Aorta (tissue), 5 donors: ENCODE results near the gene UQCRQ. TPM values are rescaled to one million over a fixed set of nuclear protein-coding genes. Genes with fewer than 3 reads are reported as not detected.

Source experiments
- ATAC-seq: fragments of 200-7000 bp; cut with Tn5 transposase; one replicate; pipeline ENCODE4 v1.9.1; 2022; ENCODE audit warnings: moderate library complexity; ENCODE audit not compliant: low FRiP score
- DNase-seq, 2 donors: peaks; one replicate each; pipeline ENCODE4 v3.0.0-alpha.2; 2020
- H3K27ac ChIP-seq, 2 donors: one replicate each; pipeline ENCODE4 v1.5.1; 2013; ENCODE audit warnings: low read length in 2 of 2, mild to moderate bottlenecking in 2 of 2, moderate library complexity in 2 of 2, control low read depth in 1 of 2, inconsistent platforms in 1 of 2, low read depth in 1 of 2
- H3K27me3 ChIP-seq, 2 donors: one replicate each; pipeline ENCODE4 v1.6.1; 2013; ENCODE audit warnings: control low read depth in 1 of 2, low read length in 1 of 2, mild to moderate bottlenecking in 1 of 2, moderate library complexity in 1 of 2; ENCODE audit not compliant: insufficient read depth in 2 of 2, control insufficient read depth in 1 of 2
- H3K36me3 ChIP-seq, 2 donors: one replicate each; pipeline ENCODE4 v1.6.1; 2013; ENCODE audit warnings: control low read depth in 1 of 2, low read length in 1 of 2, mild to moderate bottlenecking in 1 of 2; ENCODE audit not compliant: insufficient read depth in 2 of 2, control insufficient read depth in 1 of 2
- H3K4me1 ChIP-seq, 2 donors: one replicate each; pipeline ENCODE4 v1.6.1; 2013; ENCODE audit warnings: low read length in 2 of 2, control low read depth in 1 of 2, mild to moderate bottlenecking in 1 of 2, moderate library complexity in 1 of 2; ENCODE audit not compliant: insufficient read depth in 2 of 2, control insufficient read depth in 1 of 2
- H3K4me3 ChIP-seq, 2 donors: one replicate each; pipeline ENCODE4 v1.5.1; 2013; ENCODE audit warnings: low read length in 2 of 2, control low read depth in 1 of 2, mild to moderate bottlenecking in 1 of 2
- H3K9me3 ChIP-seq: one replicate; pipeline ENCODE4 v1.6.1; 2013; ENCODE audit warnings: mild to moderate bottlenecking, low read length; ENCODE audit not compliant: control insufficient read depth
- WGBS, 2 donors: extraction: QIAGEN DNeasy Blood & Tissue Kit; methylation state at CpG; one replicate each; pipeline ENCODE4 v1.1.7; 2013; 5-methylcytosine and 5-hydroxymethylcytosine counted together
- intact Hi-C, 2 donors: fragments of 100-400 bp; cut with DNase I; formaldehyde crosslinking; loops; one replicate each; pipeline versions ENCODE4 v1.14.2 to v1.15.0; 2022
- polyA plus RNA-seq, 2 donors: library from polyadenylated mRNA; stranded (reverse); fragments of 200-250 nt; gene quantifications; one replicate each; pipeline ENCODE4 v1.2.3, GENCODE V29; 2013
- total RNA-seq, 2 donors: library from RNA; stranded (reverse); fragmentation: NEBNext Ultra II Directional; extraction: Animal tissue kit (Norgen Biotek cat#: 25700); gene quantifications; one replicate each; pipeline ENCODE4 v1.2.1, GENCODE V29; 2021
- donor health status: healthy with polysubstance abuse.
- donor health status: Bipolar disorder and iron deficiency.
- donor health status: DM: no; HTN: no; CAD: no.
- donor health status: DM: no; HTN: no; CAD: no.
- donor health status: DM: yes; HTN: yes; CAD: no.

UQCRQ gene
- total and polyA plus RNA-seq, 4 donors, result 212 to 397 (median 249) TPM

DNA sequence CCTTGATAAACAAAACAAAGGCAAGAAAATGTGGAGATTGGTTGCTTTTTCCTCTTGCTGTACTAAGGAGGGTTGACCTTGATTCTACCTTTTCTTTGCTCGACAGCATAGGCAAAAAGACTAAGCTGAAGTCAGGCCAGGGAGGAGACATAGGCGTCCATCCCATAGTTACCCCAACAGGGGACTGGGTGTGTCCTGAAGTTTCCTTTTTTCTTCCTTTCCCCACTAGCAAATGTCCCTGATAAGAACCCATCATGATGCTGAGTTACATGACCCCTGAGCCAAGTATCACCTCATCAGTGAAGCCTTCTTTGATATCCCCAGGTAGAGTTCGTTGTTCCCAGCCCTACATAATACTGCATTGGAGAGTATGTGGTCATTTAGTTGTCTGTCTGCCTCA is 26.1 kb upstream of the UQCRQ start:
- no peaks in the 10 kb centered on the region for H3K4me1 ChIP-seq
- DNase-seq, result no peak
- intact Hi-C loops, result no loop called here
- WGBS, 2 donors, result 87 to 92% methylated on average over 3 of the region's 3 CpGs
- H3K27ac ChIP-seq, result no peak overlapping the region
- H3K4me3 ChIP-seq, result no peak overlapping the region
- no peak for ATAC-seq
- H3K36me3 ChIP-seq, result no peaks in the 10 kb centered on the region
- no peaks in the 10 kb centered on the region for H3K27me3 ChIP-seq
- H3K9me3 ChIP-seq, result no peaks in the 10 kb centered on the region

DNA sequence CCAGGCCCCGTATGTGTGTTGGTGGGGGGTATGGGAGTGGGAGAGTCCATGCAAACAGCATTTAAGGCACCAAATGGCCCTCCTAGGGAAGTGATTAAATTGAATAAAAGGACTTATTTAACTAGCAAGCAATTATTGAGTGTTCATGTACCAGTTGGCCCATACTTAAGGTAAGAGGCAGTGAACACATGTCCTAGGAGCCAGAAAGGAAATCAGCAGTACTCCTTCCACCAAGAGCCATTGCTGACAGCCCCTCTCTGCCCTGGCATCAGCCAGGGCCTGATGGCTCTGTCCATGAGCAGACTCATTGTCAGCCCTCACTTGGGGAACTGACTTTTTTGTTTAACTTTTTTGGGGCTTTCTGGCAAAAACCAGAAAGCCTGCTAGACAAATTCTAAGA is 25.5 kb upstream of the UQCRQ start:
- Histone ChIP-seq H3K36me3 (no peaks in the 10 kb centered on the region), H3K27ac (no peak overlapping the region), H3K9me3 (no peaks in the 10 kb centered on the region), H3K4me3 (no peak overlapping the region), H3K27me3 (no peaks in the 10 kb centered on the region), H3K4me1 (no peaks in the 10 kb centered on the region)
- ATAC-seq, result no peak
- DNase-seq, result no peak
- 75 to 77% methylated on average over 1 of the region's 1 CpG for WGBS, 2 donors
- intact Hi-C loops, result no loop called here

DNA sequence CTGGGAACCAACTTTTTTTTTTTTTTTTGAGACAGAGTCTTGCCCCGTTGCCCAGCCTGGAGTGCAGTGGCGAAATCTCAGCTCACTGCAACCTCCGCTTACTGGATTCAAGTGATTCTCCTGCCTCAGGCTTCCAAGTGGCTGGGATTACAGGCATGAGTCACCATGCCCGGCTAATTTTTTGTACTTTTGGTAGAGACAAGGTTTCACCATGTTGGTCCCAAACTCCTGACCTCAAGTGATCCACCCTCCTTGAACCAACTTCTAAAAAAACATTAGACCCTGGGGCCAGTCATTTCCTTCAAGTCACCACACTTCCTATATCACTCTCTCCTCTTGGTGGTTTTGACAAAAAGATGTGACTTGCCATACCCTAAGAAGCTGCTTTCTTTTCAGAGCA is 25.1 kb upstream of the UQCRQ start:
- Histone ChIP-seq H3K4me3 (no peak overlapping the region), H3K27me3 (no peaks in the 10 kb centered on the region), H3K36me3 (no peaks in the 10 kb centered on the region), H3K9me3 (no peaks in the 10 kb centered on the region), H3K4me1 (no peaks in the 10 kb centered on the region), H3K27ac (no peak overlapping the region)
- intact Hi-C loops, result no loop called here
- ATAC-seq, result no peak
- WGBS, 2 donors, result 89 to 93% methylated on average over 4 of the region's 4 CpGs
- no peak for DNase-seq

DNA sequence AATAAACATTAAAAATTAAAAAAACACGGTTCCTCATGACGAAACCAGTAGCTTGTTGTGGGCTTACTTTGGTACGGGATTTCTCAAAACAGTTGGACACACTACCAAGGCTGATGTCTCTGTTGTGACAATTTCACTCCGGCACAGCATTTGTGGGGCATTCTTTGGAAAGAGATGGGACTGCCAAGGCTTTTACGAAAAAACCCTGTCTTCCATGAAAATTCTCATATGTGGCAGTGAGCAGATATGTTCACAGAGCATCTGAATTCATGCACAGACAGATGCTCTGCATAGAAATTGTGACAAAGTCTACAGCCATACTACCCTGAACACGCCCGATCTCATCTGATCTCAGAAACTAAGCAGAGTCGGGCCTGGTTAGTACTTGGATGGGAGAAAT is 18.2 kb upstream of the UQCRQ start:
- no peak for DNase-seq
- H3K27ac ChIP-seq, result no peak overlapping the region
- intact Hi-C loops, result no loop called here
- no peaks in the 10 kb centered on the region for H3K4me1 ChIP-seq
- H3K27me3 ChIP-seq, result no peaks in the 10 kb centered on the region
- no peaks in the 10 kb centered on the region for H3K36me3 ChIP-seq
- no peak overlapping the region for H3K4me3 ChIP-seq
- H3K9me3 ChIP-seq, result no peaks in the 10 kb centered on the region
- ATAC-seq, result no peak
- WGBS, 2 donors, result 94 to 95% methylated on average over 8 of the region's 8 CpGs

DNA sequence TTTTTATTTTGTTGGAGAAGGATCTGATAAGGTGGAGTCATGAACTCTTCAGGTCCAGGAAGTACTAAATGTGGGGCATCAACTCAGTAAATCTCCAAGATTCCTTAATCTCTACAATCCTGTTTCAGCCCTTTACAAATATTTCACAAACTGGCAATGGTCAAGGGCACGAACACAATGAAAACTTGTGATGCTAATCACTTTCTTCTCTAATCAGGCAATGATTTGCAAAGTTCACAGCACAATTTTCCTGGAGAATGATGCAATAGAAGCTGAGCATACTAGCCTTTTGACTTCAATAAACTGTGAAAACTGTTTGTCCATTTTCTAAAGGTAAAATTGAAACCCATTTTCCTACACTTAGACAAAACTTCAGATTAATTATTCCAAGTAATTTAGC is 17.1 kb upstream of the UQCRQ start:
- Histone ChIP-seq H3K4me3 (no peak overlapping the region), H3K4me1 (no peaks in the 10 kb centered on the region), H3K36me3 (no peaks in the 10 kb centered on the region), H3K27me3 (no peaks in the 10 kb centered on the region), H3K9me3 (no peaks in the 10 kb centered on the region), H3K27ac (no peak overlapping the region)
- 74 to 85% methylated on average over 1 of the region's 1 CpG for WGBS, 2 donors
- DNase-seq (no peak), ATAC-seq (no peak)
- intact Hi-C loops, result no loop called here

DNA sequence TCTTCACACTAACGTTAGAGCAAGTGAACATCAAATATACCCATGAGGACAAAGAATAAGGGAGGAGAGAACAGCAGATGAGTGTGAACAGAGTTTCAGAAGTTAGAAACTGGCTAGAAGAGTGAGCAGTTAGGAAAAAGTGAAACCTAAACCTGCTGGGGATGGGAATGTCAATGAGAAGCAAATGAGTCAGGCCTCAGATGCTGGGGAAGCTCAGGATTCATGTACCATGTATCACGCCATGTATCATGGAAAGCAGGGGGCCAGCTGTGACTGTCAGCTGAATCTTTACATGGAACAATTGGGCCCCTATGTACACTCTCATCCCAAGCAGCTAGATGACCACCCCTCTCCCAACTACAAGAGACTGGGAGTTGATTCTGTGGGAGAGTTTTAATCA is 16.4 kb upstream of the UQCRQ start:
- intact Hi-C loops, result no loop called here
- 77 to 79% methylated on average over 2 of the region's 2 CpGs for WGBS, 2 donors
- no peaks in the 10 kb centered on the region for H3K27me3 ChIP-seq

DNA sequence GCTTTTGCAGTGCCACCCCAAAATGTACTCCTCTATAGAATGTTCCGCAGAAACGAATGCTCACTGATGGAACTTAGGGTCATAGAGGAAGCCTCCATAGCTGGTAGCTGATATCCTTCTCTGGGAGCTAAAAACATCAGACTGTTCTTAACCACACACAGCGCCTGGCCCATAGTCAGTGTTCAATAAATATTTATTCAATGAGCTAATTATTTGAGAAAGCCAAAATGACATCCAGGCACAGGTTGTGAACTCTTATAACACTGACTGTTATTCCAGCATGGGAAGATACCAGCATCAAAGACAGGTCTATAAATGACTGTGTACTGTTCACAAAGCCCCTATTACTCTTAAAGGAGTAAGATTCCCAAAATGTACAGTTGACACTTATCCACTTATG is 13.1 kb upstream of the UQCRQ start:
- H3K36me3 ChIP-seq, result no peaks in the 10 kb centered on the region
- H3K27ac ChIP-seq, result no peak overlapping the region
- no peaks in the 10 kb centered on the region for H3K4me1 ChIP-seq
- H3K4me3 ChIP-seq, result no peak overlapping the region
- intact Hi-C loops, result no loop called here
- ATAC-seq (no peak), DNase-seq (no peak)
- no peaks in the 10 kb centered on the region for H3K9me3 ChIP-seq
- 88% methylated on average over 3 of the region's 3 CpGs for WGBS, 2 donors
- no peaks in the 10 kb centered on the region for H3K27me3 ChIP-seq

More for the DNA sequence above, 16.4 kb upstream of the UQCRQ start:
- Histone ChIP-seq H3K27ac (no peak overlapping the region), H3K4me1 (no peaks in the 10 kb centered on the region), H3K4me3 (no peak overlapping the region), H3K36me3 (no peaks in the 10 kb centered on the region), H3K9me3 (no peaks in the 10 kb centered on the region)
- DNase-seq, result no peak
- no peak for ATAC-seq

DNA sequence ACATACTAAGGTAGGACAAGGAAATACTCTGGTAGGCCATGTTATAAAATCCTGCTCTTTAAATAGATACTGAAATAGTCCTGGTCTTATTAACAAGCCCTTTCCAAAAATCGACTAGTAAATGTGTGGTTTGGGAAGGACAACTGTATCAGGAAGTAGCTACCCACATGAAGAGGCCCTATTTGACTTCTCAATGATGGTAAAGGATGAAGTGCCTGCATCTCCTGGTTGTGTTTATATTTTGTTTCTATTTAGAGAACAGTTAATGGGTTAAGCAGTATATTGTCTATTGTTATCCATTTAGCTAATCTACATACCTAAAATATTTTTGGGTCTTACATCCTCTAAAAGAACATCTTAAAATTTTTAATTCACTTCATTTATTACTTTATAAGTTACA is 12.7 kb upstream of the UQCRQ start:
- no peak for ATAC-seq
- no peak overlapping the region for H3K4me3 ChIP-seq
- H3K27ac ChIP-seq, result no peak overlapping the region
- H3K36me3 ChIP-seq, result no peaks in the 10 kb centered on the region
- DNase-seq, result no peak
- intact Hi-C loops, result no loop called here
- H3K27me3 ChIP-seq, result no peaks in the 10 kb centered on the region
- H3K4me1 ChIP-seq, result no peaks in the 10 kb centered on the region
- WGBS, 2 donors, result 60 to 69% methylated on average over 1 of the region's 1 CpG
- H3K9me3 ChIP-seq, result no peaks in the 10 kb centered on the region

DNA sequence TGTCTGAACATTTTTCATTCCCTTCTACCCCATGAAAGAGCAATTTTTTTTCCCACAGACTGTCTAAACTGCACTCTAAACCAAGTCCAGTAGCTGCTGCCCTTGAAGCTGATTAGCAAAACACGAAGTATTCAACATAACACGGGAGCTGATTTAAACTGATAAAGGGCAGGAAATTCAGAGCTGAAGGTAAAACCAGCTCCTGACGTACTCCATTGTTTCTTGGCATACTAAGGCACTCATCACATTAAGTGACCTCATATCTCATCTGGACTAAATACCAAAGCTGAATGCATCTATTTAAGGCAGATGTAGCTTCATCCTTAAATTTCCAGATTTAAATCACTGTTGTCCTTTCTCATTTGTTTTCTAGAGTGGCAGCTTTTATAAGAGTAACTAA is 12.1 kb upstream of the UQCRQ start:
- Histone ChIP-seq H3K4me3 (no peak overlapping the region), H3K4me1 (no peaks in the 10 kb centered on the region), H3K27ac (no peak overlapping the region), H3K36me3 (no peaks in the 10 kb centered on the region), H3K27me3 (no peaks in the 10 kb centered on the region), H3K9me3 (no peaks in the 10 kb centered on the region)
- DNase-seq (no peak), ATAC-seq (no peak)
- WGBS, 2 donors, result 35 to 38% methylated on average over 3 of the region's 3 CpGs
- intact Hi-C loops, result no loop called here
